Endometrium (tissue), 2 donors: ENCODE measurements around the gene ZCWPW1.
"Not testable (repeated sequence)": the region's sequence is repeated elsewhere in the genome, so short reads cannot be mapped to it uniquely, and the experiment has no call there.

ENCODE experiments used
- FAIRE-seq: peaks from 2 replicates; lab custom pipeline; 2012; peaks lifted over from hg19 to GRCh38; lab: Jason Lieb, UNC
- donor health status: control.
- donor health status: control.

The ZCWPW1 gene

DNA sequence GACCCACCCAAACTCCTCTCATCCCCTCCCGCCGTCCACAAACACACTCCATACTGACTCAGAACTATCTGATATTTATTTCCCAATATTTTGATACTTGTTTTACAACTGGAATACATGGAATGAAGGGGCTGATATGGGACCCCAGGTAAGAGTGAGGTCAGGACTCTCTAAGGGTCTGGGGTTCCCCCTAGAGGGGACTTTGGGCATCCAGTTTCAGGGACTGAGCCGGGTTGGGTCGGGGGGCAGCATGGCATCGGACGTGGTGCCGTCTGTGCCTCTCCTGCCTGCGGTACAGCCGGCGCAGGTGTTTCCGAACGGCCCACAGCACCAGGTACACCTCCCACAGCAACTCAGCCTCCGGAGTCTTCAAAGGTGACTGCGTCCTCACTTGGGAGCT lies 28.1 kb upstream of the ZCWPW1 start:
- no peak for FAIRE-seq

- no peak for FAIRE-seq
These were observed 26.7 kb upstream of the ZCWPW1 start for GRCh38 chr7:100455206-100455605.

DNA sequence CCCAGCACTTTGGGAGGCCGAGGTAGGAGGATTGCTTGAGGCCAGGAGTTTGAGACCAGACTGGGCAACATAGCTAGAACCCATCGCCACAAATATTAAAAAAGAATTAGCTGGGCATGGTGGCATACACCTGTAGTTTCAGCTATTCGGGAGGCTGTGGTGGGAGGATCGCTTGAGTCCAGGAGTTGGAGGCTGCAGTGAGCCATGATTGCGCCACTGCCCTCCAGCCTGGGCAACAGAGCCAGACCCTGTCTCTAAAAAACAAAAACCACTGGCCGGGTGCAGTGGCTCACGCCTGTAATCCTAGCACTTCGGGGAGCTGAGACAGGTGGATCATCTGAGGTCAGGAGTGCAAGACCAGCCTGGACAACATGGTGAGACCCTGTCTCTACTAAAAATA lies 25.4 kb upstream of the ZCWPW1 start:
- FAIRE-seq, result not testable (repeated sequence)

GRCh38 chr7:100452513-100452912 lies 24.0 kb upstream of the ZCWPW1 start:
- FAIRE-seq, result no peak

DNA sequence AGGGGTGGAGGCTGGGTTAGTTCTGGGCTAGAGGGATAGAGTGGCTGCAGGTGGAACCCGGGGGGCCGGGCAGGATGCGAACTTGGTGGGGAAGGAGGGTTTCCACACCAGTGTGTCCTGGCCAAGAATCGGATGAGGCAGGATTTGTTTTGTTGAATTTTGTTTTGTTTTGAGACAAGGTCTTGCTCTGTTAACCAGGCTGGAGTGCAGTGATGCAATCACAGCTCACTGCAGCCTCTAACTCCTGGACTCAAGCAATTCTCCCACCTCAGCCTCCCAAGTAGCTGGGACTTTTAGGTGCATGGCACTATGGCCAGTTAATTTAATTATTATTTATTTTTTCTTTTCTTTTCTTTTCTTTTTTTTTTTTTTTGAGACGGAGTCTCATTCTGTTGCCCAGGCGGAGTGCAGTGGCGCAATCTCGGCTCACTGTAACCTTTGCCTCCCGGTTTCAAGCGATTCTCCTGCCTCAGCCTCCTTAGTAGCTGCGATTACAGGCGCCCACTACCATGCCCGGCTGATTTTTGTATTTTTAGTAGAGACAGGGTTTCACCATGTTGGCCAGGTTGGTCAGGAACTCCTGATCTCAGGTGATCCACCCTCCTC lies 20.8 kb upstream of the ZCWPW1 start:
- no peak for FAIRE-seq

GRCh38 chr7:100447363-100447762 lies 18.9 kb upstream of the ZCWPW1 start:
- not testable (repeated sequence) for FAIRE-seq

- FAIRE-seq, result no peak
These were observed 17.5 kb upstream of the ZCWPW1 start for GRCh38 chr7:100446040-100446439.

GRCh38 chr7:100444311-100445278 lies 16.1 kb upstream of the ZCWPW1 start:
- no peak for FAIRE-seq

DNA sequence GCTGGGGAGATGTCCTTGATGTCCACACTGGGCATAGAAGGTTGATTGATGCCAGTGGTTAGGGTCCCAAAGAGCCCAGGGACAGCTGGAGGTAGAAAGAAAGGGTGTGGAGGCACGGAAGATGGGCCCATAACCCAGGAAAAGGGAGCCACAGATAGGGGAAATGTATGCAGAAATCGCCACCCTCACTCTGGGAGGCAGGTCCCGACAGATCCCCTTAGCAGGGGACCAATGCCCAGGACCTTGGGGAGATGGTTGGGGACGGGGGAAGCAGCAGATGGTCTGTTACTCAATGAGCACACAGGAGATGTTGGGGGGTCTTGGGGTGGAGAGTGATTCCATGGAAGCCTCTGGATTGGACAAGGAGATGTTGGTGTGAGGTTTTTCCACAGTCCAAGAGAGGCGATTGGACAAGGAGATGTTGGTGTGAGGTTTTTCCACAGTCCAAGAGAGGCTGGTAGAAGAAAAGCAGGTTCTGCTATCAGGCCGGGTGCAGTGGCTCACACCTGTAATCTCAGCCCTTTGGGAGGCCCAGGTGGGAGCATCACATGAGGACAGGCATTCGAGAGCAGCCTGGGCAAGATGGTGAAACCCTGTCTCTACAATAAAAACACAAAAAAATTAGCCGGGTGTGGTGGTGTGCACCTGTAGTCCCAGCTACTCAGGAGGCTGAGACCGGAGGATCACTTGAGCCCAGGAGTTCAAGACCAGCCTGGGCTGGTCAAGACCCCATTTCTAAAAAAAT lies 14.8 kb upstream of the ZCWPW1 start:
- no peak for FAIRE-seq

DNA sequence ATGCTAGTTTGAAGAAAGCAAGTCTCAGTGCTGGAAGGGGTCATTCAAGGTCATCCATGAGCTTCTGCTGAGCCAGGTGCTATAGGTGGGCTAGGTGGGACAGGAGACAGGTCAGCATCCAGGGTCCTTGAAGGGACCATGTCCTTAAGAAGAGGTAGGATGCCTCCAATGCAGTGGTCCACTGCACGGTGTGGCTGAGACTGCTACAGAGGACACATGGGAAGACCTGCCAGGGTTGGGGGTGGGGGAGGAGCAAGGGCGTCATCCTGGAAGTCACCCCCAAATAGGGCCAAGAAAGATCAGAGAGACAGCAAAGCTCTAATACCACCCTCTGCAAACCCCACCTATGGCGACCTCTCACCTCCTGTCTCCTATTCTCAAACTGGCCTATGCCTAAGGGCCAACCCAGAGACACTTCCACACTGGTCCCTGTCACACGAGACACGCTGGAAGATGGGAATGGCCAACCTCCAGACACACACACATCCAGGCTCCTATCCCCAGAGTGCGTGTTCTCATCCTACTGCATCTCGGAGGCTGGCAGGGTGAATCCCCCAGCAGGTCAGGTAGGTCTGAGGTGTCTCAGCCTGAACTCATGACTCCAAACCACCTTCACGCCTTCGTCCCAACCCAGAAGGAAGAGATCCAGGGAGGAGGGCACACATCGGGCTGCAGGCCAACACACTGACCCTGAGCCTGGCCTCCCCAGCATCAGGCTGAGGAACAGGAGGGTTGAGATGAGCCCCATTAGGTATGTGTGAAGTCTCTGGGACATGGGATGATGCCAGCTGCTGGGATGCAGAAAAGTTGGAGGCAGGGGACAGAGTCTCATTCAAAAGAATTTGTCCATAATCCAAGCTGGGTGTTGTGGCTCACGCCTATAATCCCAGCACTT lies 13.4 kb upstream of the ZCWPW1 start:
- FAIRE-seq, result no peak

- FAIRE-seq, result not testable (repeated sequence)
These were observed 10.7 kb upstream of the ZCWPW1 start for GRCh38 chr7:100439244-100439643.

DNA sequence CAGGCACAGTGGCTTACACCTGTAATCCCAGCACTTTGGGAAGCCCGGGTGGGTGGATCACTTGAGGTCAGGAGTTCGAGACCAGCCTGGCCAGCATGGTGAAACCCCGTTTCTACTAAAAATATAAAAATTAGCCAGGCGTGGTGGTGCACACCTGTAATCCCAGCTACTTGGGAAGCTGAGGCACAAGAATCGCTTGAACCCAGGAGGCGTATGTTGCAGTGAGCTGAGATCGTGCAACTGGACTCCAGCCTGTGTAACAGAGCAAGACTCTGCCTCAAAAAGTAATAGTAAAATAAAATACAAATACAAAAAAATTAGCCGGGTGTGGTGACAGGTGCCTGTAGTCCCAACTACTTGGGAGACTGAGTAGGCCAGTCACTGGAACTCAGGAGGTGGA lies 10.2 kb upstream of the ZCWPW1 start:
- not testable (repeated sequence) for FAIRE-seq

DNA sequence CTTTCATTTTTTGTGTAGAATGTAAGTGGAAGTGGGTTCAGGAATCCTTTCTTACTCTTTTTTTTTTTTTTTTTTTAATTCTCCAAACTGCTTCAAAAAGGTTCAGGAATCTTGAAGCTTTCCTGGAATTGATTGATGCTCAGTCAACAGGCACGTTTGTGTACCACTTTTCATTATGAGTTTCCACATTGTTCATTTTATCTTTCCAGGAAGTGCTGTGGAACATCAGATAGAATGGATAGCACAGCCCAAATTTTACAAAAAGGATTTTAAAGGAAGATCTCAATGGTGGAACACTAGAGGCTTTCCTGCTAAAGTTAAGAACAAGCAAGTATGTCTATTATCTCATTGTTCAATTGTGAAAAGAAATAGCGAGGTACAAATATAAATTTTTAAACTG lies 9.7 kb upstream of the ZCWPW1 start:
- FAIRE-seq, result no peak

DNA sequence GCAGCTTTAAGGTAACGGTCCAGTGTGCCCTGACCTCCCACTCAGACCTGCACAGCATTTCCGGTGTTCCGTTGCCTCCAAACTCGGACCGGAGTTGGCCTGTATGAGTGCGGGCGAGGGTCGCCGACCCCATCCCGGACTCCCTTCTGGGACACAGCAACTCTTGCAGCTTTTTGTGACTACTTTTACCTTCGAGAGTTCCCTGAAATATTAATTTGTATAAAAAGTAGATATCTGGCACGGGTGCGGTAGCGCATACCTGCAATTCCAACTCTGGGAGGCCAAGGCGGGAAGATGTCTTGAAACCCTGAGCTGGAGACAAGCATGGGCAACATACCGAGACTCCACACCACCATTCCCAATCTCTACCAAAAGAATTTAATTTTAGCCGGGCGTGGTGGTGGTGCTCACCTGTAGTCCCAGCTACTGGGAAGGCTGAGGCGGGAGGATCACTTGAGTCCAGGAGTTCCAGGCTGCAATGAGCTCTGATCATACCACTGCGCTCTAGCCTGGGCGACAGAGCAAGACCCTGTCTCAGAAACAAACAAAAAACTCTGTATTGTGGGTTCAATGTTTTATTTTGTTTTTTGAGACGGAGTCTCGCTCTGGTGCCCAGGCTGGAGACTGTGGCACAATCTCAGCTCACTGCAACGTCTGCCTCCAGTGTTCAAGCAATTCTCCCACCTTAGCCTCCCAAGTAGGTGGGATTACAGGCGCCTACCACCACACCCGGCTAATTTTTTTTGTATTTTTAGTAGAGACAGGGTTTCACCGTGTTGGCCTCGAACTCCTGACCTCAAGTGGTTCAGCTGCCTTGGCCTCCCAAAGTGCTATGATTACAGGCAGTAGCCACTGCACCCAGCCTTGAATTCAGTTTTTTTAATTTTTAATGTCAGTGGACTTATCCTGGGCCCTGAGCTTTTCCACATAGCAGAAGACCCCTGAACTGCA lies 8.9 kb upstream of the ZCWPW1 start:
- no peak for FAIRE-seq

DNA sequence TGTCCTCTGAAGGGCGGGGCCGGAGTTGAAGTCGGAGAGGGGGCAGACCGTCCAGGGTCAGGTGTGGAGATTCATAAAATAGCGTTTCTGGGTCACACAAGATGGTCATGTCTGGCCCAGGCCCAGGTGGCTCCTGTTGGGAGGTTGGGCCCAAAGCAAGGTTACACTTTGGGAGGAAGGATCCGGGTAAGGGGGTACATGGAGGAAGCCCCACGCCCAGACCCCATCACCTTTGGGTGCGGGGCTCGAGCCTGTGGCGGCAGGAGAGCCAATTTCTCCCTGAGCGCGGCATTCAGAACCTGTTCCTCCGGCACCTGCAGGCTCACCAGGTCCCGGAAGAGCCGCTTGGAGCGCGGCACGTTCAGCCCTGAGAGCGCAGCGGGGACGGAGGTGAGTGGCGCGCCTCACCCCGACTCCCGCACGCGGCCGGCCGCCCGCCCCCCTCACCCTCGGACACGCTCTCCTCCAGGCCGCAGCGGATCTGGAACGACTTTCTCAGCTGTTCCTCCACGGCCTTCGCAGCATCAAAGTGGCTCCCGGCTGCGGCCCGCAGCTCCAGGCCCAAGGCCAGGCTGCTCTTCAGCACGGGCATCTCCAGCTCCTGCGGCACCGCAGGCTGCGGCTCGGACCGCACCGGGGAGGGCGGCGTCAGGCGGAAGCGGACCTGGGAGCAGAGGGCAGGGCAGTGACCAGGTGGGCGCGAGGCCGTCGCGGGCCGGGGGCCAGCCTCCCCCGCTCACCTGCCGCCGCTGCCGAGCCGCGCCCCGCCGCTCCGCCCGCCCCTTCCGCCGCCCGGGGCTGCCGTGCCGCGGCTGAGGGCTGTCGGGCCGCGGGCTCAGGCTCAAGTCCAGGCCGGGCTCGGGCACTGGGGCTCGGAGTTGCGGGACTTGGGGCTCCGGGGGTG lies 7.2 kb upstream of the ZCWPW1 start:
- FAIRE-seq, result no peak

GRCh38 chr7:100434297-100435144 lies 6.0 kb upstream of the ZCWPW1 start:
- no peak for FAIRE-seq

- FAIRE-seq, result no peak
These were observed 5.2 kb upstream of the ZCWPW1 start for GRCh38 chr7:100433592-100434296.

DNA sequence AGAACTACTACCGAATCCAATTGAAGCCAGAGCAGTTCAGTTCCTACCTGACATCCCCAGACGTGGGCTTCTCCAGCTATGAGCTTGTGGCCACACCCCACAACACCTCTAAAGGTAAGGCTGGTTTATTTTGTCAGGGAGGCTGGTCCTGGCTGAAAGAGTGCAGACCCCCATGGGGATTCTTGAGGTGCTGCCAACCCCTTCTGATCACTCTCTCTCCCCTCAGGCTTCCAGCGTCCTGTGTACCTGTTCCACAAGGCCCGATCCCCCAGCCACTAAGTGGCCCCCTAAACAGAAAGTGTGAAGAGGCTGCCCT lies 4.7 kb upstream of the ZCWPW1 start:
- FAIRE-seq, result no peak
